Measurements from ENCODE around the gene ERI2.
A peak's percentile ranks its signal among the peaks of the same experiment; 100 is the strongest.
"Not testable (repeated sequence)": the region's sequence is repeated elsewhere in the genome, so short reads cannot be mapped to it uniquely, and the experiment has no call there.

Gene ERI2

DNA sequence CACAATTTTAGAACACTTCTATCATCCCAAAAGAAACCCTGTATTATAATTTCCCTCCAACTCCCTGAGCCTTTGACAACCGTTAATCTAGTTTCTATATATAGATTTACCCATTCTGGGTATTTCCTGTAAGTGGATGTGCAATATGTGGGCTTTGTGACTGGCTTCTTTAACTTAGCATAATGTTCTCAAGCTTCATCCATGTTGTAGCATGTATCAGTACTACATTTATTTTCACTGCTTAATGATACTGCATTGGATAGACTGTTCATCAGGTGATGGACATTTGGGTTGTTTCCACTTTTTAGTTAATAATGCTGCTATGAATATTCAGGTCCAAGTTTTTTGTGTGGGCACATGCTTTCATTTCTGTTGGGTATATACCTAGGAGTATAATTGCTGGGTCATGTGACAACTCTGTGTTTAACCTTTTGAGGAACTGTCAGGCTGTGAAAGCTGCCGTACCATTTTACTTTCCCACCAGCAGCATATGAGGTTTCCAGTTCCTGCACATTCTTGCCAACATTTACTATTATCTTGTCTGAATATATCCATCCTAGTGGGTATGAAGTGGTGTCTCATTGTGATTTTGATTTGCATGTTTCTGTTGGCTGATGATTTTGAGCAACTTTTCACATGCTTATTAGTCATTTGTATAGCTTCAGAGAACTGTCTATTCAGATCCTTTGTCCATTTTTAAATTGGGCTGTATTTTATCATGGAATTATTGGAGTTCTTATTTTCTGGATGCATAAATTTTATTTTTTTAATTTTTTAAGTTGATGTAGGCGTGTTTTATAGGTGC is 16.5 kb upstream of the ERI2 start:
- Histone ChIP-seq H4K20me1 (no peaks in the 10 kb centered on the region), H3K36me3 (no peaks in the 10 kb centered on the region), H3K27ac (peak overlapping the region; percentile 35; the same call in 1 of the 2 replicates), H3K9ac (no peak overlapping the region), H3K9me3 (0 out of 2 replicates have a peak, but pooled peaks cover 3% of the 10 kb centered on the region), H3K4me1 (peaks cover 15% of the 10 kb centered on the region), H3K4me2 (peak overlapping the region; percentile 73), H3K27me3 (no peaks in the 10 kb centered on the region), H3K4me3 (no peak overlapping the region)
- TF ChIP-seq Cebpa-rat (IDR thresholded peaks at IDR 0.05): no peak

DNA sequence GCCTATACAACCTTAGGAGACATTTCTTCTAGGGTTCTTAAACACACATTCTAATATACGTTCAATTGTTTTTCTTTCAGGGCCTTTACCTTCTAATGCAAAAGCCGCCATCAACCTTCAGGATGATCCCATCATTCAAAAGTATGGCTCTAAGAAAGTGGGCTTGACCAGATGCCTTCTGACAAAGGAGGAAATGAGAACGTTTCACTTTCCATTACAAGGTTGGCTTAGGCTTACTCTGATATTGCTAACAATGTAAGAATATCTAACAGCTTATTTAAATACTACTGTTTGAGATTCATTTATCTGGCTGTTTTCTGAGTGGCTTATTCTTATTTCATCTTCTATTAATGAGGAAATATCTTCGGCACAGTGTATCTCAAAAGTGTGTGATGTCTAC is 15.4 kb upstream of the ERI2 start:
- Histone ChIP-seq H3K27ac (no peak overlapping the region), H3K4me3 (no peak overlapping the region), H4K20me1 (no peaks in the 10 kb centered on the region), H3K4me2 (peak overlapping the region; percentile 73; the same call in 1 of the 2 replicates), H3K9ac (no peak overlapping the region), H3K27me3 (no peaks in the 10 kb centered on the region), H3K4me1 (peaks cover 15% of the 10 kb centered on the region), H3K9me3 (0 out of 2 replicates have a peak, but pooled peaks cover 3% of the 10 kb centered on the region), H3K36me3 (no peaks in the 10 kb centered on the region)
- no peak for TF ChIP-seq Cebpa-rat (IDR thresholded peaks at IDR 0.05)

DNA sequence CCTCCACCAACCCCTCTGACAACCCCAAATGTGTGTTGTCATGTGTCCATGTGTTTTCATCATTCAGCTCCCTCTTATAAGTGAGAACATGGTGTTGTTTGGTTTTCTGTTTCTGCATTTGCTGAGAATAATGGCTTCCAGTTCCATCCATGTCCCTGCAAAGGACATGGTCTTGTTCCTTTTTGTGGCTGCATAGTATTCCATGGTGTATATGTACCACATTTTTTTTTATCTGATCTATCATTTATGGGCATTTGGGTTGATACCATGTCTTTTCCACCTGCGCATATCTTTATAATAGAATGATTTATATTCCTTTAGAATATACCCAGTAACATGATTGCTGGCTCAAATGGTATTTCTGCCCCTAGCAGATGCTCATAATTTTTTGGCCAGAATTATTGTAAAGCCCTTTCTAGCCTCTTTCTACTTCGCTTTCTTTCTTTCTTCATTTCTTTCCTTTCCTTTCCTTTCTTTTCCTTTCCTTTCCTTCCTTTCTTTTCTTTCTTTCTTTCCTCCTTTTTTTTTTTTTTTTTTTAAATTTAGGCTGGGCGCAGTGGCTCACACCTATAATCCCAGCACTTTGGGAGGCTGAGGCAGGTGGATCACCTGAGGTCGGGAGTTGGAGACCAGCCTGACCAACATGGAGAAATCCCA is 12.8 kb upstream of the ERI2 start:
- Histone ChIP-seq H3K9me3 (0 out of 2 replicates have a peak, but pooled peaks cover 3% of the 10 kb centered on the region), H3K4me3 (no peak overlapping the region), H3K27ac (no peak overlapping the region), H3K36me3 (no peaks in the 10 kb centered on the region), H3K9ac (no peak overlapping the region), H3K4me1 (peaks cover 15% of the 10 kb centered on the region), H4K20me1 (no peaks in the 10 kb centered on the region), H3K27me3 (no peaks in the 10 kb centered on the region), H3K4me2 (no peak overlapping the region)
- no peak for TF ChIP-seq Cebpa-rat (IDR thresholded peaks at IDR 0.05)

DNA sequence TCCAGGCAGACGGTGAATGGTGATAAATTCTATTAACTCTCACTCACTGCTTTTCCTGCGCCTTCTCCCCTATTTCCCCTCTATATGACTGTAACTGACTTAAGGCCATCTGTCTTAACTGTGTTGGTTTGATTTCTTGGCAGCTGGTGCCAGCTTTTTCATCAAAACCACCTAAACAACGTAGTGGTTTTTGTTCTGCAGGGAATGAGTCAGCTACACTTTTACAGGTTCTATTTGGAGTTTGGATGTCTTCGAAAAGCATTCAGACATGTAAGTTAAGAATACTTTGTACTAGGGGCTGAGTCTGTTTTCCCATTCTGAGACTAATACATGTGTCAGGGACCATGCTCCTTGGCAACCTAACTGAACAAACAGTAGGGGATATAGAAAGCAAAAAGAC is 8.5 kb upstream of the ERI2 start:
- no peaks in the 10 kb centered on the region for H3K9me3 ChIP-seq
- H3K4me1 ChIP-seq: no peaks in the 10 kb centered on the region
- no peaks in the 10 kb centered on the region for H3K36me3 ChIP-seq
- H3K9ac ChIP-seq: no peak overlapping the region
- no peaks in the 10 kb centered on the region for H3K27me3 ChIP-seq
- TF ChIP-seq Cebpa-rat (IDR thresholded peaks at IDR 0.05): no peak
- no peak overlapping the region for H3K4me2 ChIP-seq
- H3K4me3 ChIP-seq: no peak overlapping the region
- no peaks in the 10 kb centered on the region for H4K20me1 ChIP-seq
- no peak overlapping the region for H3K27ac ChIP-seq

DNA sequence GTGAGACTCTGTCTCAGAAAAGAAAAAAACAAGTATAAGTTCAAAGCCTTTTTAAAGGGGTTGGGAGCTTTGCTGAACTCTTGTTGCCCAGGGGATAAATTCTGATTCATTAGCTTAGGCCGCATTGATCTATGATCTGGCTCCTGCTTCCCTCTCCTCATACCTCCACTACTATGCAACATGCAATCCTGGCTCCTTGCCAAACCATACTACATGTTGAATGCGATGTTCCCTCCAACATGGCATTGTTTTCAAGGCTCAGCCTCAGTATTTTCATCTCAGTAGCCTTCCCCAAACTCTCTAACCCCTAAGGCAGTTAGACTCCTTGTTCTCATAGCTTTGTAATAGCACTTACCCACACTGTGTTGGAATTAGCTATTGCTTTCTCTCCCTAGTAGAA is 6.2 kb upstream of the ERI2 start:
- TF ChIP-seq Cebpa-rat (IDR thresholded peaks at IDR 0.05): no peak
- H3K4me2 ChIP-seq: no peak overlapping the region
- H3K36me3 ChIP-seq: no peaks in the 10 kb centered on the region
- no peak overlapping the region for H3K9ac ChIP-seq
- H3K27me3 ChIP-seq: peaks cover 5% of the 10 kb centered on the region
- no peaks in the 10 kb centered on the region for H4K20me1 ChIP-seq
- H3K27ac ChIP-seq: no peak overlapping the region
- no peak overlapping the region for H3K4me3 ChIP-seq
- no peaks in the 10 kb centered on the region for H3K9me3 ChIP-seq
- no peaks in the 10 kb centered on the region for H3K4me1 ChIP-seq

DNA sequence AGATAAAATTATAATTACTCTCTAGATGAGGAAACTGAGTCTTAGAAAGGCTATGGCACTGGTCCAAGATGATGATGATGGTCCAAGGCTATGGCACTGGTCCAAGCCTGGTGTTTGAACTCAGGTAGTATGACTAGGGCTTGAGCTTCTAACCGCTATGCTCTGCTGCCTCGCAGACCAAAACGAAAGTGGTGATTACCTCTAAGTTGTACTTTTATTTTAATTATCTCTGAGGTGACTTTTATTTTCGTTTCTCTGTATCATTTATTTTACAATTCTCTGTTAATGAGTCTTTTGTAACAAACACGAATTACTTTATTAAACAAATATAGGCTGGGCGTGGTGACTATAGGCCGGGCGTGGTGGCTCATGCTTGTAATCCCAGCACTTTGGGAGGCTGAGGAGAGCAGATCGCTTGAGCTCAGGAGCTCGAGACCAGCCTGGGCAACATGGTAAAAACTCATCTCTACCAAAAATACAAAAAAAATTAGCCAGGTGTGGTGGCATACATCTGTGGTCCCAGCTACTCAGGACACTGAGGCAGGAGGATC is 5.7 kb upstream of the ERI2 start:
- Histone ChIP-seq H3K4me2 (no peak overlapping the region), H3K36me3 (no peaks in the 10 kb centered on the region), H3K9me3 (peaks cover 5% of the 10 kb centered on the region), H3K27me3 (peaks cover 11% of the 10 kb centered on the region), H3K27ac (no peak overlapping the region), H3K4me1 (no peaks in the 10 kb centered on the region), H3K4me3 (no peak overlapping the region), H3K9ac (no peak overlapping the region), H4K20me1 (no peaks in the 10 kb centered on the region)
- no peak for TF ChIP-seq Cebpa-rat (IDR thresholded peaks at IDR 0.05)

DNA sequence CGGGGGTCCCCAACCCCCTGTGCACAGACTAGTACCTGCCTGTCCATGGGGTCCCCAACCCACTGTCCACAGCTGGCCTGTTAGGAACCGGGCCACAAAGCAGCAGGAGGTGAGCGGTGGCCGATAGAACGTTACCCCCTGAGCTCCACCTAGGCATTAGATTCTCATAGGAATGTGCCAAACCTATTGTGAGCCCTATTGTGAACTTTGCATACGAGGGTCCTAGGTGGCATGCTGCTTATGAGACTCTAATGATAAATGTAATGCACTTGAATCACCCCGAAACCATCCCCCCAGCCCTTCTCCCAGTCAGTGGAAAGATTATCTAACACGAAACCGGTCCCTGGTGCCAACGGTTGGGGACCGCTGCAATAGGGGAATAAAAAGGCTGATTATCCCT is 1.6 kb upstream of the ERI2 start:
- Histone ChIP-seq H4K20me1 (no peaks in the 10 kb centered on the region), H3K4me2 (no peak overlapping the region), H3K4me3 (no peak overlapping the region), H3K27me3 (peaks cover 25% of the 10 kb centered on the region), H3K36me3 (no peaks in the 10 kb centered on the region), H3K27ac (no peak overlapping the region), H3K9me3 (peaks cover 18% of the 10 kb centered on the region), H3K9ac (no peak overlapping the region), H3K4me1 (peaks cover 7% of the 10 kb centered on the region; the same call in 1 of the 2 replicates)
- TF ChIP-seq Cebpa-rat (IDR thresholded peaks at IDR 0.05): no peak

DNA sequence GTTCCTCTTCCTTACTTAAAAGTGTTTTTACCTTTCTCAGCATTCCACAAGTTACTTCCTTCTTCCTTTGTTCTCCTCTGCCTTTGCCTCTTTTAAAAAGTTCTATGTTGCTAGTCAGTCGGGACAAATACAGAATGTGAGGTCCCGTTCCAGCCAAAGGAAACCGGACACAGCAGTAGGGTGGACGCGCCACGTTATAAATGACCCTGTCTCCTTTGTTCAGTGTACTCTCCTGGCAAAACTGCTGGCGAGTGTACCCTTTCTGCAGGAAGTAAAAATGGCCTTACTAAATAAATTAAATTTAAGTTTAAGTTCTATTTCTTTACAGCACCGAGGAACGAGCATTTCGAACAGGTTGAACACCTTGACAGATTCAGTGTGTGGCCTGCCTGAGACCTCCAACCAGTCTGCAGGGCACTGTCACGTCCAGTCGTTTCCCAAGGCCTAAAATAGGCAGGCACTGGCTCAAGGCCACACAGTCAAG is 546 bp downstream of the ERI2 start:
- H3K27ac ChIP-seq, H3K36me3 ChIP-seq, H3K9ac ChIP-seq, H4K20me1 ChIP-seq, H3K4me1 ChIP-seq: not testable (repeated sequence)
- Histone ChIP-seq H3K27me3 (peaks cover 25% of the 10 kb centered on the region), H3K4me3 (peak overlapping the region; percentile 61), H3K9me3 (peaks cover 18% of the 10 kb centered on the region), H3K4me2 (peak overlapping the region; percentile 59; the same call in 1 of the 2 replicates)

DNA sequence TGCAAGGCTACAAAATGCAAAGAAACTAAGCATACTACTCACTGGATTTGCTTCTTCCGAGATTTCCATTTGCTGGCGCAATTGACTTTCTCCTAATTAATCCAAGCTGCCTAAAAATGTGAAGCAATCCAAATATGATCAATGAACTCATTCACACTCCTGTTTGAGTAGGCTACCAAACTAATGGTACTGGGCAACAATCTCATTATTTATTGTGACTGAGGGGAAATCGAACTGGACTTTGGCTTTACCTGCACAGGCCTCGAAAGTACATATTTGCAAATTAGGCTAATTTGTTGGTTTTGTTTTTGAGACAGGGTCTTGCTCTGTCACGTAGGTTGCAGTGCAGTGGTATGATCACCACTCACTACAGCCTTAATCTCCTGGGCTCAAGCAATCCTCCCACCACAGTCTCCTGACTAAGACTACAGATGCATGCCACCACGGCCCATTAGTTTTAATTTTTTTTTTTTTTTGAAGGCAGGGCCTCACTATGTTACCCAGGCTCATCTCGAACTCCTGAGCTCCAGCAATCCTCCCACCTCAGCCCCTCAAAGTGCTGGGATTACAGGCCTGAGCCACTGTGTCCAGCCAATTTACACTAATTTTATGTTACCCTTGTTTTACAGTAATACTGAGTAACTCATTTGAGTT is 2.6 kb downstream of the ERI2 start:
- no peak overlapping the region for H3K27ac ChIP-seq
- H3K36me3 ChIP-seq: no peaks in the 10 kb centered on the region
- no peak overlapping the region for H3K9ac ChIP-seq
- no peaks in the 10 kb centered on the region for H4K20me1 ChIP-seq
- H3K4me2 ChIP-seq: no peak overlapping the region
- no peak for TF ChIP-seq Cebpa-rat (IDR thresholded peaks at IDR 0.05)
- H3K9me3 ChIP-seq: peaks cover 18% of the 10 kb centered on the region
- H3K4me3 ChIP-seq: no peak overlapping the region
- H3K4me1 ChIP-seq: peaks cover 7% of the 10 kb centered on the region; the same call in 1 of the 2 replicates
- H3K27me3 ChIP-seq: peaks cover 25% of the 10 kb centered on the region
